BJ (cell line): ENCODE results near the gene PTBP1. TPM values are rescaled to one million over a fixed set of nuclear protein-coding genes. Genes with fewer than 3 reads are reported as not detected.

Source experiments
- CTCF ChIA-PET: fragments of 350-600 bp; formaldehyde crosslinking; extraction: SDS; loops from one replicate; lab custom pipeline; 2021; ENCODE audit warnings: antibody characterized with exemption, inconsistent platforms; lab: Yijun Ruan, JAX
- POLR2A ChIA-PET: fragments of 300-600 bp; sonication (Branson Sonifier 250); formaldehyde crosslinking; extraction: SDS; loops from one replicate; lab custom pipeline; 2021; ENCODE audit warnings: antibody characterized with exemption; lab: Charles Lee
- DNase-seq: peaks from one replicate; pipeline ENCODE4 v3.0.0-alpha.2; 2011; ENCODE audit warnings: low read depth
- H3K27me3 ChIP-seq: 2 replicates; pipeline ENCODE4 v1.6.0; 2011; ENCODE audit warnings: low read length; ENCODE audit not compliant: control insufficient read depth, insufficient read depth
- H3K36me3 ChIP-seq: 2 replicates; pipeline ENCODE4 v1.5.1; 2011; ENCODE audit warnings: low read length; ENCODE audit not compliant: control insufficient read depth, insufficient read depth
- H3K4me3 ChIP-seq: 2 replicates; pipeline ENCODE4 v1.5.1; 2011; ENCODE audit warnings: low read depth, mild to moderate bottlenecking, control low read depth, low read length
- CTCF ChIP-seq: IDR thresholded peaks from 2 replicates; pipeline ENCODE4 v1.5.1; 2011; ENCODE audit warnings: low read depth, mild to moderate bottlenecking, control low read depth, inconsistent platforms, low read length, moderate library complexity; ENCODE audit not compliant: insufficient read depth
- polyA plus RNA-seq: library from polyadenylated mRNA; depleted of rRNA; stranded (reverse); fragments of >200 nt; gene quantifications from 2 replicates; pipeline ENCODE4 v1.2.3, GENCODE V29; 2011

The PTBP1 gene
- polyA plus RNA-seq, 1 experiment = 328 TPM

- Histone ChIP-seq H3K36me3 (no peaks in the 10 kb centered on the region), H3K4me3 (no peak overlapping the region), H3K27me3 (no peaks in the 10 kb centered on the region)
- ChIA-PET POLR2A (no interaction called here), CTCF (interaction anchor here (0.8 to 1.1 kb wide), 4 partner anchors 11 to 19 kb away, joined by 3 to 5 read pairs (median 3); no protein-coding TSS in a partner anchor)
- no peak for TF ChIP-seq CTCF
- peak; percentile 43 for DNase-seq
Observed at GRCh38 chr19:751501-752341, 45.5 kb upstream of the PTBP1 start.

GRCh38 chr19:752652-753517, 44.4 kb upstream of the PTBP1 start:
- H3K4me3 ChIP-seq = no peak overlapping the region
- H3K36me3 ChIP-seq = no peaks in the 10 kb centered on the region
- ChIA-PET CTCF (interaction anchor here (0.6 to 1.2 kb wide), 7 partner anchors 11 to 77 kb away, joined by 3 to 4 read pairs (median 3); no protein-coding TSS in a partner anchor), POLR2A (interaction anchor here (0.6 kb wide), 1 partner anchor 36 kb away, joined by 9 read pairs; no protein-coding TSS in a partner anchor)
- DNase-seq = peak; percentile 52
- H3K27me3 ChIP-seq = no peaks in the 10 kb centered on the region
- TF ChIP-seq CTCF = no peak

- Histone ChIP-seq H3K36me3 (no peaks in the 10 kb centered on the region), H3K27me3 (no peaks in the 10 kb centered on the region), H3K4me3 (no peak overlapping the region)
- POLR2A ChIA-PET = no interaction called here
- CTCF ChIA-PET = no interaction called here
- TF ChIP-seq CTCF = no peak
- no peak for DNase-seq
Observed at GRCh38 chr19:754530-754929, 42.7 kb upstream of the PTBP1 start.

- H3K27me3 ChIP-seq = no peaks in the 10 kb centered on the region
- no peak overlapping the region for H3K4me3 ChIP-seq
- no peak for TF ChIP-seq CTCF
- ChIA-PET CTCF (no interaction called here), POLR2A (no interaction called here)
- no peaks in the 10 kb centered on the region for H3K36me3 ChIP-seq
- no peak for DNase-seq
Observed at GRCh38 chr19:755063-755462, 42.2 kb upstream of the PTBP1 start.

DNA sequence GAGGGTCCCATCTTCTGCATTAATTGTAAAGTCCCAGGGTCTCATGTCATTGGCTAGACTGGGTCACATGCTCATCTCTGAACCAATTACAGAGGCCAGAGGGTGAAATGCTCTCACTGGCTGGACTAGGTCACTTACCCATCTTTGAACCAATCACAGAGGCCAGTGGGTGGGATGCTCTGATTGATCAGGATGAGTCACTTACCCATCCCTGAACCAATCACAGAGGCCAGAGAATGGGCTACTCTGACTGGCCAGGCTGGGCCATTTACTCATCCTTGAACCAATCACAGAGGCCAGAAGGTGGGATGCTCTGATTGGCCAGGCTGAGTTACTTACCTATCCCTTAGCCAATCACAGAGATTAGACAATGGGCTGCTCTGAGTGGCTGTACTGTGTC, 41.0 kb upstream of the PTBP1 start:
- Histone ChIP-seq H3K4me3 (no peak overlapping the region), H3K36me3 (no peaks in the 10 kb centered on the region), H3K27me3 (no peaks in the 10 kb centered on the region)
- DNase-seq = no peak
- CTCF ChIA-PET = no interaction called here
- TF ChIP-seq CTCF = no peak
- POLR2A ChIA-PET = no interaction called here
